Ascending aorta (tissue), 2 donors: ENCODE measurements around the gene MMS19. TPM values are rescaled to one million over a fixed set of nuclear protein-coding genes. Genes with fewer than 3 reads are reported as not detected.

Source experiments
- DNase-seq, 2 donors: peaks; one replicate each; pipeline ENCODE4 v3.0.0-alpha.2; 2019; ENCODE audit warnings: low spot score in 2 of 2
- H3K27ac ChIP-seq, 2 donors: fragments of 200-600 bp; sonication (generic); one replicate each; pipeline ENCODE4 v1.5.1; 2016 to 2017; ENCODE audit warnings: mild to moderate bottlenecking in 1 of 2
- H3K27me3 ChIP-seq: fragments of 200-600 bp; sonication (generic); one replicate; pipeline ENCODE4 v1.5.1; 2017
- H3K36me3 ChIP-seq, 2 donors: fragments of 200-600 bp; sonication (generic); one replicate each; pipeline ENCODE4 v1.5.1; 2016
- H3K4me1 ChIP-seq, 2 donors: fragments of 200-600 bp; sonication (generic); one replicate each; pipeline ENCODE4 v1.5.1; 2016 to 2017; ENCODE audit warnings: mild to moderate bottlenecking in 1 of 2
- H3K4me3 ChIP-seq, 2 donors: fragments of 200-600 bp; sonication (generic); one replicate each; pipeline ENCODE4 v1.5.1; 2016 to 2017; ENCODE audit warnings: mild to moderate bottlenecking in 1 of 2
- H3K9me3 ChIP-seq, 2 donors: fragments of 200-600 bp; sonication (generic); one replicate each; pipeline ENCODE4 v1.5.1; 2016
- CTCF ChIP-seq, 3 experiments: fragments of 200-600 bp in 2 of 3; fragments of 450-650 bp in 1 of 3; sonication (generic) in 2 of 3; IDR thresholded peaks; one replicate each; pipeline ENCODE4 v1.5.1; 2016 to 2019; ENCODE audit warnings: antibody characterized with exemption in 3 of 3, mild to moderate bottlenecking in 1 of 3, moderate library complexity in 1 of 3
- intact Hi-C: fragments of 100-400 bp; cut with DNase I; formaldehyde crosslinking; loops from one replicate; pipeline ENCODE4 v1.15.1; 2023
- total RNA-seq: library from RNA; depleted of rRNA; stranded (reverse); fragments of >200 nt; gene quantifications from one replicate; pipeline ENCODE4 v1.1.0, GENCODE V29; 2016

MMS19 gene
- total RNA-seq, 1 donor from 2014 or later = 34.0 TPM

DNA sequence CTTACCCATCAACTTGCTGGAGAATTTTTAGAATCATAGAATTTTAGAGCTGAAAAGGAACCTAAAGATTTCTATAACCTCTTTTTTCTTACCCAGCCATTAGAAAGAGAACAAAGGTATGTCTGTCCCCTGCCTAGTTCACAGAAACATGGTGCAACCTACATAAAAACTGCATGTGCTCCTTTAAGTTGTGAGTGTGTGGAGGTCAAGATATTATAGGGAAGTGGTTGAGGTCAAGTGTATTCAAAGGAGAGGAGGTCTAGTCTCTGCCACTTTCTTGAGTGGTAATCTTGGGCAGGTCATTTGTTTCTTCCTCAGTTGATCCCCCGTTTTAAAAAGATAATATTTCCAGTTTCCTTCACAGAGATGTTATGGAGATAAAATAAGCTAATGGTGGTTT, 6.9 kb upstream of the MMS19 start:
- Histone ChIP-seq H3K4me3 (no peak overlapping the region), H3K4me1 (no peaks in the 10 kb centered on the region), H3K27ac (no peak overlapping the region), H3K36me3 (no peaks in the 10 kb centered on the region), H3K9me3 (no peaks in the 10 kb centered on the region), H3K27me3 (no peaks in the 10 kb centered on the region)
- DNase-seq = no peak
- TF ChIP-seq CTCF (IDR thresholded peaks at IDR 0.05) = no peak
- intact Hi-C loops = no loop called here

DNA sequence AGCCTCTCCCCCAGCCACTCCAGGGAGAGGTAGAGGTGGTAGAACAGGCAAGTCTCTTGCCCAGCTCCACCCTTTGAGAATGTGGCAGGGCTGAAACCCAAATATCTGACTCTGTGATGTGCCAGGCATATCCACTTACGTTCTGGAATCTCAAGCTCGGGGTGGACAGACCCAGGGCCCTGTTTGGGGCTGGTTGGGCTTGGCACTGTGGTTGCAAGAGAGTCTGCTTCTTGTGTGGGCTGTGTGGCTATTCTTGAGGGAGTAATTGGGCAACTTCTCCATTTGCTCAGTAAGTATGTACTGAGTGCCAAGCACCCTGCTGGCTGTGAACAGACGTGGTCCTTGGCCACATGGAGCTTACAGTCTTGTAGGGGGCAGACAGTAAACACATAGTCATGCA, 5.2 kb upstream of the MMS19 start:
- no peak for TF ChIP-seq CTCF (IDR thresholded peaks at IDR 0.05)
- Histone ChIP-seq H3K27me3 (no peaks in the 10 kb centered on the region), H3K4me1 (no peaks in the 10 kb centered on the region), H3K4me3 (no peak overlapping the region), H3K9me3 (no peaks in the 10 kb centered on the region), H3K27ac (no peak overlapping the region), H3K36me3 (no peaks in the 10 kb centered on the region)
- DNase-seq = no peak
- intact Hi-C loops = no loop called here

- intact Hi-C loops = no loop called here
- no peak overlapping the region for H3K4me3 ChIP-seq
- H3K27ac ChIP-seq = no peak overlapping the region
- DNase-seq = no peak
- H3K36me3 ChIP-seq = no peaks in the 10 kb centered on the region
- no peaks in the 10 kb centered on the region for H3K27me3 ChIP-seq
- TF ChIP-seq CTCF (IDR thresholded peaks at IDR 0.05) = no peak
- H3K9me3 ChIP-seq = no peaks in the 10 kb centered on the region
- no peaks in the 10 kb centered on the region for H3K4me1 ChIP-seq
These were observed 4.7 kb upstream of the MMS19 start for GRCh38 chr10:97502916-97503315.

DNA sequence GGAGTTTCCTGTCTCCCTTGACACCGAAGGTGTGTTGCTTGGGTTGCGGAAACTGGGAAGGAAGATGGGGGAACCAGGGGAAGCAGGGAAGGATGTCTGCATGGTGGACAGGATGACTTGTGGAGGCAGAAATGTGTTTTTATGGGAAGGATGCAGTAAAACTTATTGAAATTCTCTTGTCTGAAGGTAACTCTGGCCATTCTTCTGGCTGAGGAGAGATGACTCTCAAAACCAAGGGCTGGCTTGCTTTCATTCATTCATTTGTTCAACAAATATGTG, 2.0 kb upstream of the MMS19 start:
- no peak for TF ChIP-seq CTCF (IDR thresholded peaks at IDR 0.05)
- Histone ChIP-seq H3K4me1 (peaks cover 0 to 9% of the 10 kb centered on the region in 2 donors), H3K27me3 (no peaks in the 10 kb centered on the region), H3K36me3 (no peaks in the 10 kb centered on the region), H3K9me3 (no peaks in the 10 kb centered on the region), H3K27ac (peak overlapping the region; percentile 94 to 98), H3K4me3 (peak overlapping the region; percentile 75 to 87)
- DNase-seq = no peak
- intact Hi-C loops = no loop called here

- intact Hi-C loops = loop anchor here (1.0 to 5.0 kb wide), 6 partner anchors 37 to 213 kb away; partner anchors contain the start of genes AVPI1, EXOSC1, MARVELD1 and PGAM1
- no peak for TF ChIP-seq CTCF (IDR thresholded peaks at IDR 0.05)
- peak overlapping the region; percentile 75 to 87 for H3K4me3 ChIP-seq
- H3K27ac ChIP-seq = peak overlapping the region; percentile 94 to 98
- H3K36me3 ChIP-seq = no peaks in the 10 kb centered on the region
- DNase-seq = peak; percentile 25 to 87
- H3K27me3 ChIP-seq = no peaks in the 10 kb centered on the region
- no peaks in the 10 kb centered on the region for H3K9me3 ChIP-seq
- H3K4me1 ChIP-seq = peaks cover 0 to 12% of the 10 kb centered on the region in 2 donors
These were observed 1.5 kb upstream of the MMS19 start for GRCh38 chr10:97499561-97500296.
